ENCODE results near the gene EVA1A. TPM values are rescaled to one million over a fixed set of nuclear protein-coding genes. Genes with fewer than 3 reads are reported as not detected.

Gene EVA1A
- total RNA-seq, 4 donors from 2014 or later, result 0.17 to 1.2 (median 0.69) TPM; not detected in 1

GRCh38 chr2:75524276-75524911 lies 36.3 kb downstream of the EVA1A start:
- no peak overlapping the region for H3K4me3 ChIP-seq
- TF ChIP-seq POLR2AphosphoS5 (IDR thresholded peaks at IDR 0.05), result no peak
- 83% methylated on average over 2 of the region's 2 CpGs for WGBS
- DNase-seq (ENCODE audit: extremely low spot score), result no peak
- H3K4me1 ChIP-seq, result no peaks in the 10 kb centered on the region
- no peak overlapping the region for H3K27ac ChIP-seq (replicated peaks in 1 of 4)
- no peaks in the 10 kb centered on the region for H3K36me3 ChIP-seq
- peaks cover 0 to 8% (median 0%) of the 10 kb centered on the region in 4 donors for H3K27me3 ChIP-seq
- intact Hi-C loops (cut with DNase I), result no loop called here
- H3K9me3 ChIP-seq, result no peaks in the 10 kb centered on the region

DNA sequence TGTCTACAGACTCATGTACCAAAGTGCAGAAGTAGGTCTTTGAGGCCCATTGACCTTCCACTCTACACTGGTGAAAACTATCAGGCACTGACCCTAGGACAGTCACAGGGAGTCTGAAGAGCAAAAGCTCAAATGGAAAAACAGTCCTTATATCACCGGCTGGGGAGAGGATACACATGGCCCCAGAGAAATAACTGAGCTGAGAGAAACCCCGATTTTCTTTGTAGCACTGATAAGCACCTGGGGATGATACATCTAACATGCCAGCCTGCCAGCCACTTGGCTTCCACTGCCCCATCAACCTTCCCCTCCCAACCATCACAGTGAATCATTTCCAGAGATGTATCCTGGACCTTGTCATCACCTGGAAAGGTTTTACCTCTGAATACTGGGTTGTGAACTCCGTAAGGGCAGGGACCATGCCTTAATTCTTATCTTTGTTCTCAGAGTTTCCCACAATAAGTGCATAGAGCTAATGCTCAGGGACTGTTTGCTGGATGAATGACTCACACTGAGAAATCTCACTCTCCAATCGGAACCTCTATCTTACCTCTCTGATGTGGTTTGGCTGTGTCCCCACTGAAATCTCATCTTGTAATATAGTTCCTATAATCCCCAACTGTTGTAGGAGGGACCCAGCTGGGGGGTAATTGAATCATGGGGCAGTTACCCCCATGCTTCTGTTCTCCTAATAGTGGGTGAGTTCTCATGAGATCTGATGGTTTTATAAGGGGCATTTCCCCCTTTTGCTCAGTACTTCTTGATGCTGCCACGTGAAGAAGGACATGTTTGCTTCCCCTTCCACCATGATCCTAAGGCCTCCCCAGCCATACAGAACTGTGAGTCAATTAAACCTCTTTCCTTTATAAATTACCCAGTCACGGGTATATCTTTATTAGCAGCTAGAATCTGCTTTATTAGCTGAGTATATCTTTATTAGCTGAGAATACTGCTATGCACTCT lies 37.1 kb downstream of the EVA1A start:
- Histone ChIP-seq H3K9me3 (no peaks in the 10 kb centered on the region), H3K27ac (replicated peaks in 1 of 4) (no peak overlapping the region), H3K4me3 (no peak overlapping the region), H3K36me3 (no peaks in the 10 kb centered on the region), H3K27me3 (peaks cover 0 to 7% (median 0%) of the 10 kb centered on the region in 4 donors), H3K4me1 (no peaks in the 10 kb centered on the region)
- no peak for DNase-seq (ENCODE audit: extremely low spot score)
- WGBS, result 78% methylated on average over 6 of the region's 6 CpGs
- no peak for TF ChIP-seq POLR2A (IDR thresholded peaks at IDR 0.05; ENCODE audit: low read depth)
- no peak for TF ChIP-seq POLR2AphosphoS5 (IDR thresholded peaks at IDR 0.05)
- no peak for TF ChIP-seq EP300 (IDR thresholded peaks at IDR 0.05)
- no peak for TF ChIP-seq CTCF (IDR thresholded peaks at IDR 0.05)
- intact Hi-C loops (cut with DNase I), result no loop called here

- Histone ChIP-seq H3K4me1 (no peaks in the 10 kb centered on the region), H3K4me3 (no peak overlapping the region), H3K9me3 (no peaks in the 10 kb centered on the region), H3K27ac (replicated peaks in 1 of 4) (no peak overlapping the region), H3K27me3 (no peaks in the 10 kb centered on the region), H3K36me3 (no peaks in the 10 kb centered on the region)
- TF ChIP-seq POLR2A (IDR thresholded peaks at IDR 0.05; ENCODE audit: low read depth), result no peak
- no peak for TF ChIP-seq POLR2AphosphoS5 (IDR thresholded peaks at IDR 0.05)
- TF ChIP-seq EP300 (IDR thresholded peaks at IDR 0.05), result no peak
- no peak for TF ChIP-seq CTCF (IDR thresholded peaks at IDR 0.05)
- intact Hi-C loops (cut with DNase I), result no loop called here
- no peak for DNase-seq (ENCODE audit: extremely low spot score)
- WGBS, result 85% methylated on average over 5 of the region's 5 CpGs
Measured at GRCh38 chr2:75522543-75523312, 38.0 kb downstream of the EVA1A start.

GRCh38 chr2:75521225-75521872 lies 39.4 kb downstream of the EVA1A start:
- WGBS, result 95% methylated on average over 3 of the region's 3 CpGs
- H3K4me3 ChIP-seq, result no peak overlapping the region
- DNase-seq (ENCODE audit: extremely low spot score), result no peak

More at GRCh38 chr2:75521225-75521872, 39.4 kb downstream of the EVA1A start:
- no peak overlapping the region for H3K27ac ChIP-seq (replicated peaks in 1 of 4)
- TF ChIP-seq POLR2AphosphoS5 (IDR thresholded peaks at IDR 0.05) (no peak), POLR2A (IDR thresholded peaks at IDR 0.05; ENCODE audit: low read depth) (no peak), EP300 (IDR thresholded peaks at IDR 0.05) (no peak), CTCF (IDR thresholded peaks at IDR 0.05) (no peak)
- H3K36me3 ChIP-seq, result no peaks in the 10 kb centered on the region
- H3K4me1 ChIP-seq, result no peaks in the 10 kb centered on the region
- intact Hi-C loops (cut with DNase I), result no loop called here
- no peaks in the 10 kb centered on the region for H3K27me3 ChIP-seq
- no peaks in the 10 kb centered on the region for H3K9me3 ChIP-seq
